Stimulated activated CD4-positive, alpha-beta T cell treated with anti-CD3 and anti-CD28 coated beads, Interleukin-1b, Interleukin-23, amount 100 ng/mL, for 48 hours (primary cell): ENCODE data around the gene TSNAX.
A peak's percentile ranks its signal among the peaks of the same experiment; 100 is the strongest.

Experiments
- DNase-seq: peaks from one replicate; pipeline ENCODE4 v3.0.0-alpha.2; 2020

The TSNAX gene

DNA sequence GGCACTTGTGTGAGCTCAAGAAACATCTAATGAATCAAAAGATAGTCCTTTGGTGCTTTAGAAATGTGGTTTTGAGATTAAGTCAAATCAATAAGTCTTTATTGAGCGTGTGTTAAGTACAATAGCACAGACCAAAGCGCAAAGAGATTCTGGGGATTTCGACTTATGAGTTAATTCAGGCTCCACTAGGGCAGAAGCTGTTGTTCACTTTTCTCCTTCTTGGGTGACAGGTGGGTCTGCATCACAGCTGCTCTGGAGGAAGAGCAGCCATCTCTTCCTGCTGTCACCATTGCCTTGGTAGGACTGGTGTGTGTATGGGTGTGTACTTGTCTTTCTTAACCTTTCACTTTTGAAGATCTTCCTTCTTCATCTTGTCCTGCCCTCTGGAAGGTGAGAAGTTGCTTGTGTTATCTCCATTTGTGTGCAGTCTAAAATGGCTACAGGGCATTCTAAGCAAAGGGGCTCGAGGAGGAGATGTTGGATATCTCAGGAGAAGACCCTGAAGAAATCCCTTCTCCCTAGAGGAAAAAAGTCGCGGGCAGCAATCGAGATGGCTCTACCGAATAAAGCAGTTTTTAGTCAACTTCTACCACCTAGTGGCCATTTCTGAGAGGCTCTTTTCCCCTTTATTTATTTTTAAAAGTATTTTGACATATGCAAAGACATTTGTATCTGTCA lies 75.3 kb downstream of the TSNAX start:
- DNase-seq, result no peak

DNA sequence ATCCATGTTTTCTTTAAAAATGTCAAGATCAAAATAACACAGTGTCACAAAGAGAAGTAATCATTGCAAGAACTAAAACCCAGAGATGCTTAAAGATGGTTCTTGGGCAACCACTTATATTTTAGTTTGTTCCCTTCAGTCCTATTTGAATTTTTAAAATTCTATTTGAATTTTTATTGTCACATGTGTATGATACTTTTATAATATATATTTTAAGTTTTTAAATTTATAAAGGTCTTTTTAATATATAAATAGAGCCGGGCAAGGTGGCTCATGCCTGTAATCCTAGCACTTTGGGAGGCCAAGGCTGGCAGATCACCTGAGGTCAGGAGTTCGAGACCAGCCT lies 75.8 kb downstream of the TSNAX start:
- DNase-seq, result no peak

DNA sequence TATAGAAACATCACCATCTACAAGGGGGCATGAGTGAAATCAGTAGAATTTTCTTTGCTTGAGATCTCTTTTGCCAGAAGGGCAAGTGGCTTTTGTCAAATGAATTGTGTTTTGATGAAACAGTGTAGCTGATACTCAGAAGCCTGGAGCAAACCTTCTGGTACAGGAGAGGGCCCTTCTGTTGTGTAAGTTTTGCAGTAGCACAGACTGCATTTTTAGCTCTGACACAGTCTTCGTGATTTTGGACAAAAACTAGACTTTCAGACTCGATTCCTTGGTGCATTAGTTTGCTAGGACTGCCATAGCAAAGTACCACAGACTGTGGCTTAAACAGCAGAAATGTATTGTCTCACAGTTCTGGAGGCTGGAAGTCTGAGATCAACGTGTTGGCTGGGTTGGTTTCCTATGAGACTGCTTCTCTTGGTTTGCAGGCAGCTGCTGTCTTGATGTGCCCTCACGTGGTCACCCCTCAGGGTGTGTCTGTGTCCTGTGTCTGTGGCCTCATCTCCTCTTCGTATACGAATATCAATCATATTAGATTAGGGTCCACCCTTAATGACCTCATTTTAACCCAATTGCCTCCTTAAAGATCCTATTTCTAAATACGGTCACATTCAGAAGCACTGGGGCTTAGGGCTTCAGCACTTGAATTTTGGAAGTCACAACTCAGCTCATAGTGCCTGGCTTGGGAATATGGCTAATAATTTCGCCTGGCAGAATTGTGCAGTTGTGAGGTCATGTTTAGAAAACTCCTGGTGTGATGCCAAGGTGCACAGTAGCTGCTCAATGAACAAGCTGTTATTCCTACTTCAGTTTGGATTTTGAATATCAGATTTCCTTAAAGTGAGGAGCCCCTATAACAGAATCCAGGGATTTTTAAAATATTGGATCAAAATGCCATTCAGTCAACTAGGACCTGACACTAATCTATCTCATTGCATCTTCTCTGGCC lies 77.0 kb downstream of the TSNAX start:
- no peak for DNase-seq

DNA sequence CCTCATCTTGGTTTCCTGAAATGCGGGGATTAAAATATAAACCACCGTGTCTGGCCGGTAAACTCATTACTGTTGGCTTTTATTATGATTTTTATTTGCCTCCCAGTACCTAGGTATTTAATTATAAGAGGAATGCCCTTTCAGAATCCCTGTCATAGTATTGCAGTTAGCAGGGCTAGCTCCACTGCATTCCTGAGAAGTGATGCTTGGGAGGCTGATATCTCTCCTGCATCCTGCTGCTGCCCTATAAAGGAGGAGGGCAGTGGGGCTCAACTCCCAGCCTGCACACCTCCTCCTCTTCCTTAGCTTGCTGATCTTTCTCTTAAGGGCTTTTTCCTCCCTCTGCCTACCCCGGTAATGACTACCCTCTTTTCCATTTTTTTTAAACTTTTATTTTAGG lies 78.2 kb downstream of the TSNAX start:
- no peak for DNase-seq

DNA sequence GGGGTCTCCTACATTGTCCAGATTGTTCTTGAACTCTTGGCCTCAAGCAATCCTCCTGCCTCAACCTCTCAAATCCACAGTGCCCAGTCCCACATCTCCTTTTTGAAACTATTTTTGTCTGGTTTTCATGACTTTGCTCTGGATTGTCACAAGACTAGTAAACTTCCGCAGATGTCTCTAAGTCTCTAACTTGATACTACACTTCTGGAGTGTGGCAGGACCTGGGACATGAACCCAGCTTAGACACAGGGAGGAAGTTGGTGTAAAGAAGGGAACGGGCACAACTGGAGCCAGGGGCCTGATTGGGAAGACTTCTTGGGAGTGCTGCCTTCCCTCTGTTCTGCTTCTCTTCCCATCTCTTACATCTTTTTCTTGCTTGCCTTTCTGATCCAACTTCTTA lies 81.9 kb downstream of the TSNAX start:
- no peak for DNase-seq

DNA sequence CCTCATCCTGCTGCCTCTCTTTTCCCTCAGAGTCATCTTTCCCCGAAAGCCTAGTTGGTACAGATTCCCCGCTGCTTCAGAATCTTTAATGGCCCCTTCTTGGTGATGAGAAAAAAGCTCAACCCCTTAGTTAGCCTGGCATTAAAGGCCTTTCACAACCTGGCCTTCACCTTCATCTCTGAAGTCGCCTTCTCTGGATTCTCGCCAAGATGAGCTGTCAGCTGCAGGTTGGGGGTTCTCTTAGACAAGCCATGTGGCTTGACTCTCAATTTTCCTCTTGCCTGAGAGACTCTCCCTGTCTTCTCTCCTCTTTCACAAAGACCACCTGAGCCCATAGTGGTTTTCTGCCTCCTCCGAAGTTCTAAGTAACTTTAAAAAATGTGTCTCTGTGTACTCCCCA lies 82.6 kb downstream of the TSNAX start:
- no peak for DNase-seq

DNA sequence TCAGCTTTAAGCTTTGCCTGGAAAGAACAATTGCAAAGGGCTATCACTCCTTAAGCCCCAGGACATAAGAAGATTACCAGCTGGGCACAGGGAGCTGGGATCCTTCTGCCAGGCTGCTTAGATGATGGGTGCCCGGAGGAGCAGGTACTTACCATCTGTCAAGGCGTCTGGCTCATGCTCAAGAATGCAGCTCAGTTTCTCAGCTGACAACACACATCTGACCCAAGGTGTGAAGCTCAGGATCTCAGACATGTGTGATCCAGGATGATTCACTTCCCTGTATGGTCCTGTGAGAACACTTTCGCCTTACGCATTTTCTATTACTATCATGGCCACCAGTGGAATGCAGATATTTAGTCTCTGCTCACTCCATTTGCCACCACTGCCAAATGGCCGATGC lies 83.4 kb downstream of the TSNAX start:
- no peak for DNase-seq

DNA sequence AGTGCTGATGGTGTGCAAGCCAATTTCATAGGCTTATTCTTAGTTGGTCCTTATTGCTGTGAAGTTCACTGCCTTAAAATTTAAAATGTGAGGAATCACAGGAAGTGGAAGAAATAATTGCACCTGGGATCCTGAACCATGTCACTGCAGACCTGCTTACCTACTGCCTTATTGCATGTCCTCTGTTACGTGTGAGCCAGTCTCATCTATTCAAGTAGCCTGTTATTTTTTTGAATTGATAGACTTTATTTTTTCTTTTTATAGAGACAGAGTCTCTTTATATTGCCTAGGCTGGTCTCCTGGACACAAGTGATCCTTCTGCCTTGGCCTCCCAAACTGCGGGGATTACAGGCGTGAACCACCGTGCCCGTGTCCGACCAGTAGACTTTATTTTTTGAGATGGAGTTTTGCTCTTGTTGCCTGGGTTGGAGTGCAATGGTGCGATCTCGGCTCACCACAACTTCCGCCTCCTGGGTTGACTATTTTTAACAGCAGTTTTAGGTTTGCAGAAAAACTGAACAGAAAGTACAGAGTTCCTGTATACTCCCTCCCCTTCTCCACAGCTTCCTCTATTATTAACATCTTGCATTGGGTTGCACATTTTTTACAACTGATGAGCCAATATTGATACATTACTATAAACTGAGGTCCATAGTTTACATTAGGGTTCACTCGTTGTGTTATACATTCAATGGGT lies 84.1 kb downstream of the TSNAX start:
- DNase-seq, result peak; percentile 30

DNA sequence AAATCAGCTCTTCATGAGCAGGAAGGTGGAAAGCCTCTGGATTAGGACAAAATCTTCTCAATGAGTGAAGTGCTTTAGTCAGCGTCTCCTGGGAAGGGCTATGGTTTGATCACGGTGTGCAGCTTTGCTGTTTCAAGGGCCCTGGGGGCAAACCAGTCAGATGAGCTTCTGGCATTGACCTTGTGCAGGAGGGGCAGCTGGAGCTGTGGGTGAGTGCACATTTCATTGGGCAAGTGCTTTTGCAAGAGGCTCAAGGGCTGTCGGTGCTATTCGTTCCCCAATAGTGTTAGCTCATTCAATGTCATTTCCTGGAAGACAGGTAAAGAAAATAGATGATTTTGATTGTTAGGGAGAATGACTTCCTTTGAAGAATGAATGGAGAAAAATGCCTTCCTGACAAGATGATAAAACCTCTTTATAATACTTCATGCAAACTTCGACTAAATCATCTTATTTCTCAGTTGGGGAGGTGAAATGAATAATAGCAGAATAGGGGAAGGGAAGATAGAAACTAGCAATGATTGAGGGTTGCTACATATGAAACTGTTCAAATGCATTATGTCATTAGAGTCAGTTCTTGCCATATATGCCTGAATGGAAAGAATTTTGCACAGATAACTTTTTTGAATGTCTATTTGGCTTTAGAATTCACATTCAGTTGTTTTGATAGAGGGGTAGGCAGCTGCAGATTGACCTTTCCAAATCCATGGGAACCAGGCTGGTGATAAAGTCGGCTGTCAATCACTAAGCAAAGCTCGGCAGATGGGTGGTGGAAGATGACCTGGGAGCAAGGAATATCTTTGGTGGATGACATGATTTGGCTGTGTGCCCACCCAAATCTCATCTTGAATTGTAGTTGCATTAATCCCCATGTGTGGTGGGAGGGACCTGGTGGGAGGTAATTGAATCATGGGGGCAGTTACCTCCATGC lies 85.2 kb downstream of the TSNAX start:
- DNase-seq, result no peak
